Muscle of back (tissue), 11 donors: Measurements from ENCODE around the gene PCNT. TPM values are rescaled to one million over a fixed set of nuclear protein-coding genes. Genes with fewer than 3 reads are reported as not detected.
"Not testable (repeated sequence)": the region's sequence is repeated elsewhere in the genome, so short reads cannot be mapped to it uniquely, and the experiment has no call there.

Experiments used
- DNase-seq, 3 donors: peaks; one replicate each; pipeline versions ENCODE4 v3.0.0 to v3.0.0-alpha.2; 2013
- polyA plus RNA-seq, 10 donors: library from polyadenylated mRNA; unstranded; fragments of 120-200 nt; gene quantifications; one replicate each; pipeline ENCODE4 v1.2.1, GENCODE V29; 2013; ENCODE audit not compliant: insufficient read length in 10 of 10

The PCNT gene
- polyA plus RNA-seq, 10 donors, result 41.2 to 83.0 (median 53.0) TPM

GRCh38 chr21:46381541-46381940 is 57.6 kb downstream of the PCNT start:
- no peak for DNase-seq

GRCh38 chr21:46384556-46384955 is 60.6 kb downstream of the PCNT start:
- no peak for DNase-seq

GRCh38 chr21:46385846-46386733 is 62.1 kb downstream of the PCNT start:
- DNase-seq, result no peak

GRCh38 chr21:46386734-46387088 is 62.8 kb downstream of the PCNT start:
- no peak for DNase-seq

GRCh38 chr21:46388206-46388880 is 64.4 kb downstream of the PCNT start:
- DNase-seq, result no peak

GRCh38 chr21:46388896-46389295 is 64.9 kb downstream of the PCNT start:
- DNase-seq, result no peak

- no peak for DNase-seq
Measured at GRCh38 chr21:46390603-46391545, 66.9 kb downstream of the PCNT start.

- DNase-seq, result no peak
Measured at GRCh38 chr21:46391773-46392172, 67.8 kb downstream of the PCNT start.

- DNase-seq, result peak in 2 of 3 donors; percentile 76 to 87
Measured at GRCh38 chr21:46392921-46393320, 69.0 kb downstream of the PCNT start.

GRCh38 chr21:46393451-46393940 is 69.5 kb downstream of the PCNT start:
- DNase-seq, result peak in 1 of 3 donors; percentile 17

GRCh38 chr21:46393941-46394594 is 70.1 kb downstream of the PCNT start:
- peak in 2 of 3 donors; percentile 19 to 38 for DNase-seq

GRCh38 chr21:46394595-46395104 is 70.7 kb downstream of the PCNT start:
- peak; percentile 46 to 65 (median 52) for DNase-seq

- peak in 2 of 3 donors; percentile 27 to 42 for DNase-seq
Measured at GRCh38 chr21:46397211-46397905, 73.4 kb downstream of the PCNT start.

GRCh38 chr21:46397993-46398392 is 74.0 kb downstream of the PCNT start:
- no peak for DNase-seq

- DNase-seq, result no peak
Measured at GRCh38 chr21:46399129-46399528, 75.2 kb downstream of the PCNT start.

- DNase-seq, result no peak
Measured at GRCh38 chr21:46399686-46400085, 75.7 kb downstream of the PCNT start.

- no peak for DNase-seq
Measured at GRCh38 chr21:46401186-46401910, 77.4 kb downstream of the PCNT start.

- no peak for DNase-seq
Measured at GRCh38 chr21:46402421-46402820, 78.5 kb downstream of the PCNT start.

GRCh38 chr21:46403234-46403811 is 79.4 kb downstream of the PCNT start:
- DNase-seq, result not testable (repeated sequence)
